CD4-positive, alpha-beta T cell treated with Interferon gamma for 1 hour (primary cell): ENCODE measurements around the gene ASCC1.

ENCODE experiments used
- DNase-seq: peaks from one replicate; pipeline ENCODE4 v3.0.0-alpha.2; 2020

Gene ASCC1

DNA sequence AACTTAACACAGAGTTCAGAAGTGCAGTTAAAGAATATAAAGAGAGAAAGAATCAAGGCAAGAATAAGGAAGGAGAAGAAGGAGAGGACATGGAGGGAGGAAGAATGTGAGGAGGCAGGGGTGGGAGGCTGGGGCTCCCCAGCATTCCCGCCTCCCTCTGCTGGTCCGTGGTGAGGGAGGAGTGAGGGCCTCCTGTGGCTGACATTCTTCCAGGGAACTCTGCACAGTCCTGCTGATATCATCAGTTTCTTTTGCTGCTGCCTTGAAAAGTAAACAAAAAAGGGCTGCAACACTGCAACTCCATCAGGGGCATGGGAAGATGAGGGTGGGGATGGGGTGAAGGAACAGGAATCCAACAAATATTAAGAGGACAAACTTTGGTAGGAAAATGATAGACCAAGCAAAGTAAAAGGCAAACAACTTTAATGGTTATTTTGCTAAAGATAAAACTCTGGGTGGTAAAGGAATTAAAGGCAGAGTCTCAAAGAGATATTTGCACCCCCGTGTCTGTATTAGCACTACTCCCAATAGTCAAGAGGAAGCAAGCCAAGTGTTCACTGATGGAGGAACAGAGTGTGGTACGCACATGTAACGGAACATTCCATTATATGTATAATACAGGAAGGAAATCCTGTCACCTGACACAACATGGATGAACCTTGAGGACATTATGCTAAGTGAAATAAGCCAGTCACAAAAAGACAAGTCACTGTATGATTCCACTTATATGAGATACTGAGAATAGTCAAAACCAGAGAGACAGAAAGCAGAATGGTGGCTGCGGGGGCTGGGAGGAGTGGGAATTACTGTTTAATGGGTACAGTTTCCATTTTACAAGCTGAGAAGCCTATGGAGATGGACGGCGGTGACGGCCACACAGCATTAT is 119.7 kb downstream of the ASCC1 start:
- no peak for DNase-seq

DNA sequence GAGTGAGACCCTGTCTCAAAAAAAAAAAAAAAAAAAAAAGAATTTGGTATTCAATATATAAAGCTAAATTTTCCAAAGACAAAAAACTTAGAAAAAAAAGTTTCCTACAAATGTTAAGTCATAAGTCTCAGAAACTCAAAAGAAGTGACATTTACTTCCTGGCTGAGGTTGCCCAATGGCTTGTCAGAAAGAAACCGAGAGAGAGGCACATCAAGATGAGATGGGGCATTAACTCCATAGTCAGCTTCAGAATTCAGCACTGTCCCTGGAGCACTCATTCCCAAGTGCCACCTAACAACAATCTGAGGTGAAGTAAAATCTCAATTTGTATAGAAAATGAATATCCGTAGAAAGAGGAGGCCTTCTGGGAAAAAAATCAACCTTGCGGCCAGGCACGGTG is 120.9 kb downstream of the ASCC1 start:
- DNase-seq: no peak

GRCh38 chr10:72094574-72094973 is 121.5 kb downstream of the ASCC1 start:
- no peak for DNase-seq

GRCh38 chr10:72093450-72093849 is 122.6 kb downstream of the ASCC1 start:
- DNase-seq: no peak

DNA sequence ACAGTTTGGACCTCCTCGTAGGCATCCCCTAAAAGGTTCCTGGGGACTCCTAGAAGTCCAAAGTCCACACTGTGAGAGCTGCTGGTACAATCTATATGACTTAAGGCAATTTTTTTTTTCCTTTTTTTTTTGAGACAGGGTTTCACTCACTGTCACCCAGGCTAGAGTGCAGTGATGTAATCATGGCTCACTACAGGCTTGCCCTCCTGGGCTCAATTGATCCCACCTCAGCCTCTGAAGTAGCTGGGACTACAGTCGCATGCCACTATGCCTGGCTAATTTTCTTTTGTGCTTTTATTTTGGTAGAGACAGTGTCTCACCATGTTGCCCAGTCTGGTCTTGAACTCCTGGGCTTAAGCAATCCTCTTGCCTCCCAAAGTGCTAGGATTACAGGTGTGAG is 123.1 kb downstream of the ASCC1 start:
- DNase-seq: no peak

DNA sequence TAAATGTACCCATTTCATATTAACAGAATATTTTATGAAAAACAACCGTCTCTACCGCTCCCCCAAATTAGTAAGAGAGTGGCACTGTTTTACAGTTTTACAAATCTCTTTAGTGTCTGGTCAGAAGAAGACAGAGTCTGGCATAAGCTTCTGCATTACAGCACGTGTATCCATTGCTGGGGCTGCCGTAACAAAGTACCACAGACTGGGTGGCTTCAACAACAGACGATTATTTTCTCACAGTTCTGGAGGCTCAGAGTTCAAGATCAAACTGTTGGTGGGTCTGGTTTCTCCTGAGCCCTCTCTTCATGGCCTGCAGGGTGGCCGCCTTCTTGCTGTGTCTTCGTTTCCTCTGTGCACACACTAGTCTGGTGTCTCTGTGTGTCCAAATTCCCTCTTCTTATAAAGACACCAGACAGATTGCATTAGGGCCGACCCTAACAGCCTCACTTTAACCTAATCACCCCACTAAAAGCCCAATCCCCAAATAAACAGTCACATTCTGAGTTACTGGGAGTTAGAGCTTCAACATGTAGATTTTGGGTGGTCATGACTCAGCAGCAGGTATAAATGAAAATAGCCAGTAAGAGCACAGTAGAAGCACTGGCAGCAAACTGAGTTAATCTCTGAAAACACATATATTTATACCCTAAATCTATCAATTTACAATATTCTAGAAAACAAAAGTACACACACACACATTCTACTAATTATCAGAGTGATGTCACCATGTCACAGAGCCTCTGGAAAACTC is 123.7 kb downstream of the ASCC1 start:
- no peak for DNase-seq

DNA sequence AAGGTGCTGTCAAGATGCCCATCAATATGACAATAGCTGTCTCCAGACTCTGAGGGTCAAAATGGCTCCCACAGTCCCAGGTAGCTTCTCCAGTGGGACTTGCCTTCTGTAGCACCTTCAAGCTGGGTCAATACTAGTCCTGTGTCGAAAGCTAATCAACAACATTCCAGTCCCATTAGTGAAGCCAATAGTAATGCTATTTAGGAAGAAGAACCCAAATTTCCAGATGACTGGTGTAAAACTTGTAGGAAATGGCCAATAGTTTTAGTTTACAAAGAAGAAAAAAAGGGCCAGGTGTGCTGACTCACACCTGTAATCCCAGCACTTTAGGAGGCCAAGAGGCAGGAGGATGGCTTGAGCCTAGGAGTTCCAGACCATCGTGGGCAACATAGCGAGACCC is 125.8 kb downstream of the ASCC1 start:
- no peak for DNase-seq

- no peak for DNase-seq
These were observed 126.5 kb downstream of the ASCC1 start for GRCh38 chr10:72089618-72090017.

DNA sequence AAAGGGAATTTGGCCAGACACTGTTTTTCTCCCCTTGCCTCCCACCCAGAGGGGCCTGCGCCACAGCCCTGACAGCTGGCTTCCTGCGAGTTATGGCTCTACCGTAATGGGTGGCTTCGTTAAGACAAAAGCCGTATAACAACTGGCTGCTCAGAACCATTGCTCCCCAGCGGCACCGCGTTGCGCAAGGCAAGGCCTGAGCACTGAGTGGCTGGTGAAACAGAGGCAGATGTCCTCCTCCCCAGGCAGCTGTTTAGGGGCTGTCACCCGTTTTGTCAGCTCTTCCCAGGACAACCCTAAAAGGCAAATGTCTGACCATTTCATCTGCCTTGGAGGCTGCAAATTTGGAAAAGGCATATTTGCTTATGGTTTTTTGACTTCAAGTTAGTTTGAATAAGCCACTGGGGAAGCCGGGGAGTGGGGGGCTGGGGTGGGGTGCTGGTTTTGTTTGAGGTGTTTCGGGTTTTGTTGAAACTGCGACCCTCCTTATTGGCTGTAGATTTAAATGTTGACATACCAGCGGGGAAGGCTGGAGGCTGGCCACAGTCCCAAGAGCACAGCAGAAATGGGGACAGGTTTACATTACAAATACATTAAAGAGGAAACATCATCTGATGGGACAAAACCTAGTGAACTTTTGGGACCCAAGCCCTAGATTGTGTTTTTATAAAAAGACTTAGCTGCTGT is 127.0 kb downstream of the ASCC1 start:
- peak; percentile 51 for DNase-seq

DNA sequence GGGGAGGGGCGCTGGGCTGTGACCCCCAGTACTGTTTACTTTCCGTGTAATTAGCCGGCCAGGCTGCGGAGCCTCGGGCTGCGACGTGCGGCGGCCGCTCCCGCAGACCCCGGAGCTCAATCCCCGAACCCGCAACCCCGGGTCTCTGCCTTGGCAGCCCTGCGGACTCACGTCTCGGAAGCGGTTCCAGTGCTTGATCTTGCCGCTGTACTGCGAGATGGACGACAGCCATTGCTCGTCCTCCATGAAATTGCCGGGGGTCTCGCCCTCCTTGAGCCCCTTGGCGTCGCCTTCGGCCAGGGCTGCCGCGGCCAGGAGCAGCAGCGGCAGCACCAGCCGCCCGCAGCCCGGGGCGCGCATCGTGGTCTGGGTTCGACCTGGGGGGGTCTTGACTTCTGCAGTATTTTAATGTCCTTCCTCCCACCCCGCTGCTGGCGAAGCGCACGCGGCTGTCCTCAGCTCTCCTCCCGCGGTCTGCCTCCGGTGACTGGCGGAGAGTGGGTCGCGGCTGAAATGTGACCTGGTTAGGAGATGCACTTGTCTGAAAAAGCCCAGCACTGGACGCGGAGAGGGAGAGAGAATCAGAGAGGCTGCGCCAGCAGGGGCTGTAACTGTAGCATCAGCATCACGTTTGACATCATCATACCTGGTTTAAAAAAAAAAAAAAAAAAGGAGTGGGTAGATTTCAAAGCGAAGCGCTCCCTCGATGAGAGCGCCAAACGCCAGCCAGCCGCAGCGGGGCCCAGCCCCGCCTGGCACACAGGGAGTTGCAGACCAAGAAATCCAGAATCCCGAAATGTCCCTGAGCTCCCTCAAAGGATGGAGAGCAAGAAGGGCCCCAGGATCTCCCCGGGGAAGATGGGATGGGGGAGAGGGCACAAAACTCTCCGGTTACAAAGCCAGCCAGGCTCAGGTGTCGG is 127.8 kb downstream of the ASCC1 start, which contains the start of gene SPOCK2:
Gene SPOCK2, minus strand, starts transcription at position 583 of the 920 bp plus-strand sequence. Its CDS starts 223 bp downstream, at position 360.
- peak; percentile 85 for DNase-seq

DNA sequence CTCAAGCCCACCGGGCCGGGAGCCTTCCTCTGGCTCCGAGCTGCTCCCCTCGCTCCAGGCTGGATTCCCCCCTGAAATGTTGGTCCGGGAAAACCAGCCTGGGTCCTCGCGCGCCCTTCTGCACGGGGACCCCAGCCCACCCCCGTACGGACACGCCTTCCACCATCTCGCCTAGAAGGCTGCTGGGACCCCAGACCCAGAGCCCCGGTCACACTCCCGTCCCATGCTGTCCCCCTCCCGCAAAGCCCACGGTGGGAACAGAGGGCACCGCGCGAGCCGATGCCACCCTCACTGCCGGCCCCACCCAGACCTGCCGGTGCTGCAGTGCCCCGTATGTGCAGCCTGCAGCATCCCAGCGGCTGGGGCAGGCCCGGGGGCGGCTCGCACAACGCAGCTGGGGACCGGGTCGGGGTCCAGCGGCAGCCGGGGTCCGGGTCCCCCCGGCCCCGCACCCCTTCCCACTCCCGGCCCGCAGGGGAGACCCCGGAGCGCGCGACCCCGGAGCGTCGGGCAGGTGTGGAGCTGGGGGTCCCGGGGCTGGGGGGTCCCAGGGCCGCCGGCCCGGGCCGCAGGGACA is 128.6 kb downstream of the ASCC1 start:
- peak; percentile 43 for DNase-seq

GRCh38 chr10:72086466-72087391 is 129.3 kb downstream of the ASCC1 start:
- DNase-seq: peak; percentile 79

DNA sequence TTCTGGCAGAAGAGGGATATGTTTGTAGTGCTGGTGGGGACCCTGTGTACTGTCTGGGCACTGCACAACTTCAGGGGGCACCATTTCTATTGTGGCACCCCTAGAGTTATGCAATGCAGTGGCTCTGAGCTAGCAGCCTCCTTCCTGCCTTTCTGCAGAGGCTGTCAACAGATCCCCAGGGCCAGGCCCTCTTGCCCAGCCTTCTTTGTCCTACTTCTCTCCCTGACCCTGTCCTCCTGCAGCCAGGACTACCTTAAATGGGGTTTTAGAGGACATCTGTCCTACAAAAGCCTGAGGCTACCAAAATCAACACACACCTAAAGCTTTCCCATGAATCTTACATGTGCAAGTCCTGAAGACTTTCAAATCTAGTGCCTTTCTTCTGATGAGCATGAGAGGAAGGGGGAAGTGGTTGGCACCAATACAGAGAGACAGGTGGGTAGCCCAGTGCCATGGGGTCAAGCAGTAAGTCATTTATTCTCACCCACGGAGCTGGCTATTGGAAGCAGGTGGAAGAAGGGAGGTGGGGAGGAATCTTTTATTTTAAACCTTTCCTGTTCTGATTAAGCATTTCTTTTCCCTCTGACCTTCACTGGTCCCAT is 130.1 kb downstream of the ASCC1 start:
- no peak for DNase-seq

- DNase-seq: no peak
These were observed 130.9 kb downstream of the ASCC1 start for GRCh38 chr10:72085166-72085565.

GRCh38 chr10:72083790-72084459 is 132.2 kb downstream of the ASCC1 start:
- peak; percentile 51 for DNase-seq

DNA sequence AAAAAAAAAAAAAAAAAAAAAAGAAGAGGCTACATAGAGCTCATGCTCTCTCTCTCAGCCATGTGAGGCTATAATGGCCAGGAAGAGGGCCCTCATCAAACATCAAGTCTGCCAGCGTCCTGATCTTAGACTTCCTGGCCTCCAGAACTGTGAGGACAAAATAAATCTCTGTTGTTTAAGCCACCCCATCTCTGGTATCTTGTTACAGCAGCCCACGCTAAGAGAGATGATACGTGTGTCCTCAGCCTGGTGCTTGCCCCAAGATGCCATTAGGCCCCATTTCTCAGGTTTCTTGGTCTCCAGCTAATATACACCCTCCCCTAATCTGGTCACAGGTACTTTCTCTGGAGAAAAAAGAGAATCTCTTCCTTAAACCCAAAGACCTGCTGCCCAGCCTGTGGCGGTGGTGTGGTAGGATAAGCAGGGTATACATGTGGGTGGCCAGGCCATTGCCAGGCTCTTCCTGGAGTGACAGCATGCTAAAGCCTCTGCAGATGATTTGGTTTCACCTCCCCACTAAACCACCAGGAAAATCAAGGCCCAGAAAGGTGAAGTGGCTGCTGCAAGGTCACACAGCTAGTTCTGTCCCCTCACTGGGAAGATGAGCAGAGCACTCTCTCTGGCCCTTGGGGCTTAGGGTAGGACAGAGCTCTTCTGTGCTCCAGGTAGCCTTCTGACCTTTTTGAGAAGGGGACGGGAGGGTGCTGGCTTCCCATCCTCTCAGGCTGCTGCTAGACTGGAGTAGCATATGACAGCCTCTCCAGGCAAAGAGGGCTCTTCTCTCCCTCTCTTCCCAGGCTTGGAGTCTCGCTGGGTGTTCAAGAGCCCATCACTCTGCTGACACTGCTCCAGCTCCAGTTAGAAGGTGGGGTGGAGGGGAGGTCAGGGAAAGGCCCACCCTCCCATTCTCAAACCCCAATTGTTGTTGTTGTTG is 133.0 kb downstream of the ASCC1 start:
- DNase-seq: no peak

- no peak for DNase-seq
These were observed 134.1 kb downstream of the ASCC1 start for GRCh38 chr10:72081772-72082590.

- no peak for DNase-seq
These were observed 134.9 kb downstream of the ASCC1 start for GRCh38 chr10:72081210-72081609.
